HG03439 (cell line): ENCODE results near the gene STAT5B.
"Not testable (repeated sequence)": the region's sequence is repeated elsewhere in the genome, so short reads cannot be mapped to it uniquely, and the experiment has no call there.

Source experiments
- ATAC-seq: cut with Tn5 transposase; IDR thresholded peaks from one replicate; pipeline ENCODE4 v1.9.1; 2021; ENCODE audit warnings: mild to moderate bottlenecking, moderate library complexity; ENCODE audit not compliant: unreplicated experiment

Gene STAT5B

DNA sequence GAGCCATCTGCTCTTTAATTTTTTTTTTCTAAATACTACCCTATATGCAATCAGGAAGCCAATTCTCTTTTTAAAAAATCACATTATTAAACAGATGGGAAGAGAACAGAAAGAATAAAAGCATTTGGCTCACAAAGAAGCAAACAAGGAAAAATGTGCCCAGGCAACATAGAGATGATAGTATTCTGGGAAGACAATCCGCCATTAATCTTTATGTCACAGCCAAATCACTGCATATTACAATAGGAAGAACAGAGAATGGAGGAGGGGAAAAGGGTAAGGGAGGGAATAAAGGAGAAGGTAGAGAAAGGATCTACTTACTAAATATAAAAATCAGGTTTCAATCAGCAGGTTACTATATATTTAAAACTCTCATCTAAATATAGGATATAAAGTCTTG is 34.3 kb downstream of the STAT5B start:
- no peak for ATAC-seq

DNA sequence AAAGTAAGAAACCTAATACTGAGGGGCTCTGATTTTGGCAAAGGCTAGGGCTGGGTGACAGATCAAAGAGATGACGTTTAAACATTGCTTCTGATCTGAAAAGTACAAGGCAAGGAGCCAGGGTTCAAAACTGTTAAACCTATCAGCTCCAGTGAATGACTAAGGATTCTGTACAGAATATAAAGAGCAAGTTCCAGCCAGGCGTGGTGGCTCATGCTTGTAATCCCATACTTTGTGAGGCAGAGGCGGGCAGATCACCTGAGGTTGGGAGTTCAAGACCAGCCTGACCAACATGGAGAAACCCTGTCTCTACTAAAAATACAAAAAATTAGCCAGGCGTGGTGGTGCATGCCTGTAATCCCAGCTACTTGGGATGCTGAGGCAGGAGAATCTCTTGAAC is 35.3 kb downstream of the STAT5B start:
- ATAC-seq, result not testable (repeated sequence)

DNA sequence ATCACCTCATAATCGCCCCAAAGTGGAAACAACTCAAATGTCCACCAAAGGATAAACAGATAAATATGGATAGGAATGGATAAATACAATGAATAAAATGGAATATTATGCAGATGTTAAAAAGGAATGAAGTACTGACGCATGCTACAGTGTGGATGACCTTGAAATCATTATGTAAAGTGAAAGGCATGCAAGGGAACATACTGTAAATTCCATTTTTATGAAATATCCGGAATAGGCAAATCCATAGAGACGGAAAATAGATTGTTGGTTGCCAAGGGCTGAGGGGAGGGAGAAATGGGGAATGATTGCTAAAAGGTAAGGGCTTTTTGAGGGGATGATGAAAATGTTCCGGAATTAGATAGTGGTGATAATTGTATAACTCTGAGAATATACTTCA is 36.0 kb downstream of the STAT5B start:
- ATAC-seq, result no peak

- ATAC-seq, result not testable (repeated sequence)
Observed at GRCh38 chr17:42239576-42239975, 36.6 kb downstream of the STAT5B start.

DNA sequence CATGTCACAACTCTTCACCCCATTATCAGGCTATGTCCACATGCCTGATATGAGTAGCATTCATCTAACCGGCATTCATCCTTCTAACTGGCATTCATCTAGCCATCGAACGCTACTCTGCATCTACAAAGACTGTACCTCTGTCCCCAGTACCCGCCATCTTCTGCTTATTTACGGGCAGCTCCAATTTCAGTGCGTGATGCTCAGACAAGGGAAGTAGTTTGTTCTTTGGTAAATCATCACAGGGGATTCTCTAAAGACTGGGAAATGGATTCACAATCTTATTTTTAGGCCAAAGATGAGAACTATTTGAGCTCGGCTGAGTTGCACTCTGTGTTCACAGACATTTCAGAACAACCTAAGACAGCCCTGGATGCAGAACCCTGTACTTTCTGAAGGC is 39.4 kb downstream of the STAT5B start:
- no peak for ATAC-seq

- ATAC-seq, result no peak
Observed at GRCh38 chr17:42233994-42234393, 42.2 kb downstream of the STAT5B start.

DNA sequence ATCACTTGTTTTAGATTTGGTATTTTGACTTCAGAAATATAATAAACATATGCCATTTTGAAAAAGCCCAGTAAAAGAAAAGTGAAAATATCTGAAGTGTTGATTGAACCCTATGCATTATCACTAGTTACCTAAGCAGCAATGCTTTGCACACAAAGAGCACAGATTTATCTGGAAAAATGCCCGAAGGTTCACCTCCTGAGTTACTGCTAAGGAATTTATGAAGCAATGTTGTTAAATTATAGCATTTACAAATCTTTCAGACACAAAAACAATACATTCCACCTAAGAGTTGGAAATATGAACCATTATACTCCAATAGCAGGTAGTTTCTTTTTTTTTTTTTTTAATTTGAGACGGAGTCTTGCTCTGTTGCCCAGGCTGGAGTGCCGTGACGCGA is 43.0 kb downstream of the STAT5B start:
- ATAC-seq, result no peak

DNA sequence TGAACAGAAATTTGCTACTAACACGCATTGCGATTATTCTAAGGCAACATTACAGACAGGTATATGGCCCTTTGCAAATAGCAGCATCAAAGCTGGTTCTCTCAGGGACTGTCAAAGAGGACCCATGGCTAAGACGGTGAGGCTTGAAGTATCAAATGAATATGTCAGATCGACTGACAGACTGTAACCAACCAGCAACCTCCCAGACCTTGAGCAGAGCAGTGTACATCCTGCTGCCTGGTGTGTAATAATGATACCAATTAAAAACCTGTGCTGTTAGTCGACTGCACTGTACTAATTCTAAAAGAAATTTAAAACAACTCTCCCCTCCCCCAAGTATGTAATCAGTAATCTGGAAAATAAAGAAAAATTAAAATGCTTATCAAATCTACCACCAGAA is 46.0 kb downstream of the STAT5B start:
- no peak for ATAC-seq

DNA sequence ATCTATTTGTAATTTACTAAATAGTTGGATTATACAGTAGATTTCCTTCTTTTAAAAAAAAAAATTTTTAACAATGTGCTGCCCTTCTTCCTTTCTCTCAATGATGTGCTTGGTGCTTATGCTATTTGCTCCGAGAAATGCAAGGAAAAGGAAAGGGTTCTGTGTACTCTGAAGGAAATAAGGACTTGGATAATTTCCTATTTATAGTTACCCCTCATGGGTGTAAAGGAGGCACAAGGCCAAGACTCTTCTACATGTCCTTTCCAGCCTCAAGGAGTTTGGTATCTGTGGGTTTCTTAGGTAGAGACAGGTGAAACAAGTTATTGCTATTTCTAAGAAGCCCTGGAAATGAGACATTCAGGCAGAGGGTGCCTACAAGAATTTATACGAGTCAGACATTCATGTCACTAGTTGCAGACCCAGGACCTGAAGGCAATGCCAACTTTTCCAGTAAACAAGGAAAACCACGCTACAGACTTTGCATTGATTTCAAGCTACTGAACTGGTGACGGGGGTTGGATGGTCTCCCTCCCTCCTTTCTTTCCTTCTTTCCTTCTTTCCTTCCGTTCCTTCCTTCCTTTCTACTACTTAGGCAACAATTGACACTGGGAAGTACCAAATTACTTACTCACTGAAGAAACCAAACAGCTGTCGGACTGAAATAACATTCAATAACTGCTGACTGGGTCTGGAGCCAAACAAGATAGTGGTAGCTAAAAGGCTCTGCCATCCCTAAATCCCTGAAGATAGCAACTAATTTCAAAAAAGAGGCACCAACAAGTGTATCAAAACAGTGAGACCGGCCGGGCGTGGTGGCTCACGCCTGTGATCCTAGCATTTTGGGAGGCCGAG is 48.1 kb downstream of the STAT5B start:
- ATAC-seq, result no peak

DNA sequence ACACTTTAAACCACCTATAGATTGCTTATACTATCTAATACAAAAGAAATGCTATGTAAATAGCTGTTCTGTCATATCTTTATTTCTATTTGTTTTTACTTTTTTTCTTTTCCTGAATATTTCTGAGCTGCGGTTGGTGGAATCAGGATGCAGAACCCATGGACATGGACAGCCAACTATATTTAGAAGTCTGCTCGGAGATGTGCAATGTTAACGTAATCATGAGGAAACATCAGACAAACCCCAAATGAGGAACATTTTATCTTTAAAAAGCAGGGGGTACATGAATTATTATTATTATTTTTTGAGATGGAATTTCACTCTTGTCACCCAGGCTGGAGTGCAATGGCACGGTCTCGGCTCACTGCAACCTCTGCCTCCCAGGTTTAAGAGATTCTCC is 50.5 kb downstream of the STAT5B start:
- no peak for ATAC-seq

DNA sequence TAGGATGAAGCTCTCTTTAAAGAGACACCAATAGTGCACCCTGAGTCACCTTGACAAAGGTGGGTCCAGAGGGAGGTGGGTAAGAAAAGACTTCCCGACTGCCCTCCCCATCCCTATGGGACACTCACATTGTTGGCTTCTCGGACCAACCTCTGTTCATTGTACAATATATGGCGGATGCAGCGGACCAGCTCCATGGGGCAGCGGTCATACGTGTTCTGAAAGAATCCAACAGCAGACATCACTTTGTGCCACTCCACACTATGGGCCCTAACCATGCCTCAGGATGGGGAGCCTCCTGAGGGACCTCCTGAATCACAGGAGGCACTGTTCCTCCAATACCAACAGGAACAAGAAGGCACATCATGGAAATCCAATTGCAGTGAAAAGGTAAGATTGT is 51.5 kb downstream of the STAT5B start:
- no peak for ATAC-seq

GRCh38 chr17:42221886-42222745 is 54.1 kb downstream of the STAT5B start:
- ATAC-seq, result no peak

GRCh38 chr17:42219280-42219679 is 56.9 kb downstream of the STAT5B start:
- not testable (repeated sequence) for ATAC-seq

GRCh38 chr17:42214156-42214555 is 62.0 kb downstream of the STAT5B start:
- ATAC-seq, result no peak

DNA sequence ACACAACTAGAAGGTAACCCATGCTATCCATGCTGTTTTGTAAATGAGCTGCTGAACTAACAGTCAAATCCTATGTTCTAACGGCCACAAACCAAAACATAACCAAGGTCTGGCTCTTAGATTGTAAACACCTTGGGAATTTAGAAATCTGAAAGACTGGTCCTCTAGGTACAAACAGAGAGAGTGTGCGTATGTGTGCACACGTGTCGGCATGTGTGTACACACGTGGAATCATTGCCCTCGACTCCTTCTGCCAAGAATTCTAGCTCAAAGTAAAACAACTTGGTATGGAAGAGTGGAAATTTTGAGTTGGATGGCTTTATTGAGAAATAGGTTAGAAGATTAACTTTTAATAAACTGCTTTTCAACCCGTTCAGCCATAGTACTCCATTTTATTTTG is 63.8 kb downstream of the STAT5B start:
- no peak for ATAC-seq

DNA sequence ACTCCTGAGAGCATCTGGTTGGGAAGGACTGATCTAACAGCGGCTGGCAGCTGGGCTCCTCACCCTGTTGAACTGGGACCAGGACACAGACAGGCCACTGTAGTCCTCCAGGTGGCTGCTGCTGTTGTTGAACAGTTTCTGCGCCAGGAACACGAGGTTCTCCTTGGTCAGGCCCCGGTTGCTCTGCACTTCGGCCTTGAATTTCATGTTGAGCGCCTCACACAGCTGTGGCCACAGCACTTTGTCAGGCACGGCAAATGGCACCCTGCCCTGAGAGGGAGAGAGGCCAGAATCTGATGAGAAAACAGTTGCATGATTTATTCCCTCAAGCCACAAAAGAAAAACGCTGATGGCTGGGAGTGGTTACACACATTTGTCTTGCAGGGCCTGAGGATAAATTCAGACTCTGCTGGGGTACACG is 64.3 kb downstream of the STAT5B start:
- ATAC-seq, result not testable (repeated sequence)

GRCh38 chr17:42210046-42210445 is 66.1 kb downstream of the STAT5B start:
- no peak for ATAC-seq

- not testable (repeated sequence) for ATAC-seq
Observed at GRCh38 chr17:42206153-42206612, 70.0 kb downstream of the STAT5B start.

- no peak for ATAC-seq
Observed at GRCh38 chr17:42203354-42203753, 72.8 kb downstream of the STAT5B start.

- no peak for ATAC-seq
Observed at GRCh38 chr17:42202696-42203095, 73.5 kb downstream of the STAT5B start.

- no peak for ATAC-seq
Observed at GRCh38 chr17:42202159-42202558, 74.0 kb downstream of the STAT5B start.

GRCh38 chr17:42201458-42201772 is 74.8 kb downstream of the STAT5B start:
- ATAC-seq, result no peak
